Mucosa of stomach (tissue), 1 donor: ENCODE data around the gene ZBTB3.

Experiments used
- H3K27me3 ChIP-seq: one replicate; pipeline ENCODE4 v1.7.0; 2013; ENCODE audit warnings: mild to moderate bottlenecking, low read length; ENCODE audit not compliant: control insufficient read depth, insufficient read depth
- H3K36me3 ChIP-seq: one replicate; pipeline ENCODE4 v1.7.0; 2013; ENCODE audit warnings: low read length; ENCODE audit not compliant: control insufficient read depth, insufficient read depth
- H3K4me1 ChIP-seq: one replicate; pipeline ENCODE4 v1.7.0; 2013; ENCODE audit warnings: mild to moderate bottlenecking, low read length; ENCODE audit not compliant: control insufficient read depth, insufficient read depth
- H3K4me3 ChIP-seq: one replicate; pipeline ENCODE4 v1.7.0; 2013; ENCODE audit warnings: low read length
- H3K9ac ChIP-seq: one replicate; pipeline ENCODE4 v1.7.0; 2013; ENCODE audit warnings: mild to moderate bottlenecking, low read length, moderate library complexity
- H3K9me3 ChIP-seq: one replicate; pipeline ENCODE4 v1.7.0; 2013; ENCODE audit warnings: mild to moderate bottlenecking, low read length, moderate library complexity; ENCODE audit not compliant: control insufficient read depth
- donor health status: Pancreatic carcinoma.

The ZBTB3 gene

DNA sequence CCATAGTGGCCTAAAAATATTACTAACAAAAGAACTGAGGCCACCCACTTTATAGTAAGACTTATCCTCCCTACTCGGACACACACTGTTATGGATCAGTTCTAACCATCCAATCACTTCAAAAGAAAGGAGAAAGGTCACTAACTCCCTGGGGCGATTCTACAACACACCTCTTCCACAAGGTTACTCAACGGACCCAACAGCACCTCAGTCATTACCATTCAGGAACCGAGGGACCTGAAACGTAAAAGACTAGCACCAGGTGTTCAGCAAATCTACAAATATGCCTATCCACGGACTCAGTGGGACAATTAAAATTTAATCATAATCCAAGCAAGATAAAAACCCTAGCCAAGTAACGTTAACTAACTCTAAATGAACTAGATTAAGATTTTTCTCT is 28.3 kb downstream of the ZBTB3 start:
- Histone ChIP-seq H3K9ac (peak overlapping the region; percentile 73), H3K9me3 (no peaks in the 10 kb centered on the region), H3K36me3 (peaks cover 25% of the 10 kb centered on the region), H3K4me3 (peak overlapping the region; percentile 76), H3K4me1 (peaks cover 16% of the 10 kb centered on the region), H3K27me3 (no peaks in the 10 kb centered on the region)

DNA sequence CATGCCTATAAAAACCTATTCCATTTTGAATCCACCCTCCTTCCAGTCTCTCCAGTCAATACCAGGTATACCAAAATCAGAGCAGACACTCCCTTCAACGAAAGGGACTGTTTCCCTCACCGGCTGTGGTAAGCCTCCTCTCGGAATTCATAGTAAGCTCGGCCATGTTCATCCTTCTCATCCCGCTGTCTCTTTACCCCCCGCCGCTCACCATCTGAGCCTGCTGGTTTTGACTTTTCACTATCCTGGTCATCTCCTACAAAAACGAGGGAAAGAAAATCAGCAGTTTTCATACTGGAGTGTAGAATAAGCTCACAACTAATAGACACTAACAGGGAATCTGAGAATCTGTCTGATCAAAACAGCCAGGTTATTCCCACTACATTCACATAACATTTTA is 29.8 kb downstream of the ZBTB3 start:
- peaks cover 25% of the 10 kb centered on the region for H3K36me3 ChIP-seq
- no peaks in the 10 kb centered on the region for H3K27me3 ChIP-seq
- H3K9me3 ChIP-seq, result no peaks in the 10 kb centered on the region
- H3K4me3 ChIP-seq, result no peak overlapping the region
- peak overlapping the region; percentile 73 for H3K9ac ChIP-seq
- H3K4me1 ChIP-seq, result peaks cover 10% of the 10 kb centered on the region

DNA sequence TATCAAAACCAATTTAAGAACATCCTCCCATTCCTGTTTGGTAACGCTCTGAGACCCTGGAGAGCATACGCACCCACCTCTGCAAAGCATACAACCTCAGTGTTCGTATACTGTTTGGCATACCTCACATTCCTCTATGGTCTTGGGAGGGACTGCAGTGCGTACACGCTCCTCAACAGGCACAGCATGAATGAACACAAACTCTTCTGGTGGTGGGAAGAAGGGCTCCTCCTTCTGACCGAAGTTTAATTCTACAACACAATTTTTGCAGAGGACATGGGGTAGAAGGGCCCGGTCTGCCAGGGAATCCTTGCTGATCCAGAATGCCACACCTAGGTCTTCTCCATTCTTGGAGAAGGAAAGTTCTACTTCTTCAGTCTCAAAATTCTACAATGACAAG is 32.0 kb downstream of the ZBTB3 start:
- Histone ChIP-seq H3K36me3 (peaks cover 27% of the 10 kb centered on the region), H3K9ac (no peak overlapping the region), H3K4me1 (peaks cover 10% of the 10 kb centered on the region), H3K27me3 (no peaks in the 10 kb centered on the region), H3K4me3 (no peak overlapping the region), H3K9me3 (no peaks in the 10 kb centered on the region)

DNA sequence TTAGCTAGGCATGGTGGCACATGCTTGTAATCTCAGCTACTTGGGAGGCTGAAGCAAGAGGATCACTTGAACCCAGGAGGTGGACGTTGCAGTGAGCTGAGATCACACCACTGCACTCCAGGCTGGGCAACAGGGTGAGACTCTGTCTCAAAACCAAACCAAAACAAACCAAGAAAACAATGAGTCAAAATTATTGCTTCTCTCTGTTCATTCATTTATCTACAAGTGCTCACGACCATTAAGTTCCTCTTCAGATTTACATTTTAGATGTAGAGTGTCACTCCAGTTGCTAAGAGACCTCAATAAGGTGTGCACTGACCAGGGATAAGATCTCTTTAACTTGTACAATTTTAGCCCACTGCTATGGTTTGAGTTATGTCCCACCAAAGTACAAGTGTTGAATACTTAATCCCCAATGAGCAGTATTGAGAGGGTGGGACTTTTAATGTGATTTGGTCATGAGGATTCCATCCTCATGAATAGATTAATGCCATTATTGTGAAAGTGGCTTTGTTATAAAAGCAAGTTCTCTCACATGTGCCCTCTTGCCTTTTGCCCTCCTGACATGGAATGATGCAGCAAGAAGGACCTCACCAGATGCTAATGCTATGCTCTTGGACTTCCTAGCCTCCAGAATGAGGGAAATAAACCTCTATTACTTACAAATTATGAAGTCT is 34.5 kb downstream of the ZBTB3 start:
- no peak overlapping the region for H3K4me3 ChIP-seq
- H3K9ac ChIP-seq, result no peak overlapping the region
- H3K36me3 ChIP-seq, result peaks cover 35% of the 10 kb centered on the region
- H3K4me1 ChIP-seq, result peaks cover 14% of the 10 kb centered on the region
- no peaks in the 10 kb centered on the region for H3K9me3 ChIP-seq
- H3K27me3 ChIP-seq, result no peaks in the 10 kb centered on the region

DNA sequence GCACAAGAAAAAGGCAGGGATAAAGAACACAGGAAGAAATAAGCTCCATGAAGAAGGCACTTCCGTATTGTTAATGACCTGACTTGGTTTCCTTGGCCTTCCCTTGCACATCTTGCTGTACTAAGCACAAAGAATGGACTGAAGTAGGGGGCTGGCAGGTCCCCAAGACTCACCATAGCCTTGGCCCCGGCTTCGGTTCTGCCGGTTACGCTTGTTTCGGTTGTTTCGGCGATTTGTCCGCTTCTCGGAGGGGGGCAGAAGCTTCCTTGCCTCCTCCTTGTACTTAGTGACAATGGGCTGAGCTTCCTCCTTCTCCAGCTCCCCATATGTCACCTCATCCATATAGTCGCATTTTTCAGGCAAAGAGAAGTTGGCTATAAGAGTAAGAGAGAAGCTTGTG is 37.1 kb downstream of the ZBTB3 start:
- H3K27me3 ChIP-seq, result no peaks in the 10 kb centered on the region
- peaks cover 20% of the 10 kb centered on the region for H3K36me3 ChIP-seq
- H3K4me3 ChIP-seq, result no peak overlapping the region
- no peak overlapping the region for H3K9ac ChIP-seq
- H3K9me3 ChIP-seq, result no peaks in the 10 kb centered on the region
- peaks cover 27% of the 10 kb centered on the region for H3K4me1 ChIP-seq

DNA sequence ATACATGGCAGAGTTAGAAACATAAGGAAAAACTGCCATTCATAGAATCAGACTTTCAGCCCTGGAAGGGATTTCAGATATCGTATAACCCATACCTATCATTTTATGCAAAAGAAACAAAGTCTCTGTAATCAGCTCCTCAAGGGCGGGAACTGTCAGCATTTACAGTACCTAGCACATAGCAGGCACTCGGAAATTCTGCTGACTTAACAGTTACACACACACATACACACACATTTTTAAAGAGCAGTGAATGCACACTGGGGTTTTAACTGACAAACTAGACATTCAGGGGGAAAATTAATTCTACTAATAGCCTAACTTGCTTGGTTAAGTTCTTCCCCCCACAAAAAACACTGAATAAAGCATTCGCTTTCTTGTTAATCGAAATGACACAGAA is 37.8 kb downstream of the ZBTB3 start:
- H3K4me3 ChIP-seq, result no peak overlapping the region
- no peak overlapping the region for H3K9ac ChIP-seq
- H3K9me3 ChIP-seq, result no peaks in the 10 kb centered on the region
- no peaks in the 10 kb centered on the region for H3K27me3 ChIP-seq
- peaks cover 15% of the 10 kb centered on the region for H3K36me3 ChIP-seq
- peaks cover 27% of the 10 kb centered on the region for H3K4me1 ChIP-seq

DNA sequence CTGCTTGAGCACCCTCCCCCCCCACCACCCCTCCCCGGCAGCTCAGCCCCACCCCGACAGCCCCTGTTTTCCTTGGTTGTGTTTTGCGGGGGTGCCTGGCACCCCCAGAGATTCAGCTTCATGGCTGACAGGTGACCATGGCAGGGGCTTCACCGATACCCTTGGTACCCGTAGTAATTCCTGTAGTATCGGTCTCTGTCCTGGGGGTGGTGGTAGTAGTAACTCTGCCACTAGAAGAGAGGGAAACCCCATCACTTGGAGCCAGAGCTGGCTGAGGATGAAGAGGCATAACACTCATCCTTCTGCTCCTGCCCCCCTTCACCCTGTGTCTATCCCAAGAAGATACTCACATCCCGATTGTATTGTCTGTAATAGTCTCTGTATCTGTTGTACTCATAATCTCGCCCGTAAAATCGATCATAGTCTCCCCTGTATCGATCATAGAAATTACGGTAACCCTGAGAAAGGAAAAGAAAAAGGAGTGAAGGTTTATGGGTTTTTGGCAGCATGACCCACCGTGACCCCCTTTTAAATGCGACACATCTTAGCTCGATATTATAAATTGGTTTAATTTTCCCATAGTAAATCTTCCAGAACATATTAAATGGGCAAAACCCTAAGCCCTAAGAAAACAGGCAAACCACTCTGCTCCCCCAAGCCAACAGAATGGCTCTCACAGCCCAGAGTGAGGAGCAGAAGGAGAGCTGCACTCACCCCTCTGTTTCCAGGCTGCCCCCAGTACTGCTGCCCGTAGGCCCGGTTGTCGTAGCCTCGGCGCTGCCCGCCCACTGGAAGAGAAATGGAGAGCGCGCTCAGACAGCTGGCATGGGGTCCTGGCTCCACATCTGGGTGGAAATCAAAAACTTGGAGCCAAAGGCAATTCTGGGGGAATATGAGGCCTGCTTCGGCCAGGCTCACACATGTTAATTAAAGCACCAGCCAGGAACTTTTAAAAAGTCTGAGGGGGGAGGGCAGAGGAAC is 38.5 kb downstream of the ZBTB3 start:
- H3K9me3 ChIP-seq, result no peaks in the 10 kb centered on the region
- H3K4me3 ChIP-seq, result no peak overlapping the region
- no peak overlapping the region for H3K9ac ChIP-seq
- H3K27me3 ChIP-seq, result no peaks in the 10 kb centered on the region
- H3K4me1 ChIP-seq, result peaks cover 30% of the 10 kb centered on the region
- H3K36me3 ChIP-seq, result peaks cover 16% of the 10 kb centered on the region

DNA sequence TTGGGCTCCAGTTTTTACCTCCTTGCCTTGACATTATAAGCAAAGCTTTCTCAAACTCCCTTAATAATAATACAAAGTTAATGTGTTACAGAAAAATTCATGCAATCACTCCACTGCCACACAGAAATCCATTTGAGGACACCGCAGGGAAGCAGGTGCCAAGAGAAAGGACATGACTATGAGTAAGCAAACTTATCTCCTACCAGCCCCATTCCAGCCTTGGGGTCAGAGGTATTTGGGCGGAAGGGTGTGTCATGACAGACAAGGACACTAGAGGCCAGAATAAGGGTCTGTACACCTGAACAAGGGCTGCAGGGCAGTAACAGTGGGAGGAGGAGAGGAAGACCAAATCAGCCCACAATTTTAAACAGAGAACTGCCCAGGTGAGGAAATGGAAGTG is 40.6 kb downstream of the ZBTB3 start:
- peaks cover 43% of the 10 kb centered on the region for H3K4me1 ChIP-seq
- H3K36me3 ChIP-seq, result peaks cover 17% of the 10 kb centered on the region
- H3K9me3 ChIP-seq, result no peaks in the 10 kb centered on the region
- H3K9ac ChIP-seq, result peak overlapping the region; percentile 38
- H3K4me3 ChIP-seq, result no peak overlapping the region
- H3K27me3 ChIP-seq, result no peaks in the 10 kb centered on the region

DNA sequence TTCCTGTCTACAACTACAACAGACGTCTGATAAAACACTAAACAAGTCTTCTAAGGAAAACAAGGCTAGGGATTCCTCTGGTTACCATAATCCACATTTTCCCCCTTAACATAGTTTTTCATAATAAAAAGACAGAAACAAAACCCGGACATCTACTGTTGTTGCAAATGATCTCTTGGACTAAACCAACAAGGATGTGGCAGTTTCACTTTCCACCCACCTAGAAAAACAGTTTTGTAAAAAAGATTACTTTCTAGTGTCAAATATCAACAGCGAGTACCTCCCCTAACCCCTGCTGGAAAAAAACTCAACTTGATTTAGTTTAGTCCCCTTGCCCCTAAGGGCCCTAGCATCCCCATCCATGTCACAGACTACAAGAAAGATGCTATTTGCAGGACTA is 41.1 kb downstream of the ZBTB3 start:
- Histone ChIP-seq H3K27me3 (no peaks in the 10 kb centered on the region), H3K9me3 (no peaks in the 10 kb centered on the region), H3K36me3 (peaks cover 17% of the 10 kb centered on the region), H3K9ac (peak overlapping the region; percentile 38), H3K4me3 (no peak overlapping the region), H3K4me1 (peaks cover 46% of the 10 kb centered on the region)

DNA sequence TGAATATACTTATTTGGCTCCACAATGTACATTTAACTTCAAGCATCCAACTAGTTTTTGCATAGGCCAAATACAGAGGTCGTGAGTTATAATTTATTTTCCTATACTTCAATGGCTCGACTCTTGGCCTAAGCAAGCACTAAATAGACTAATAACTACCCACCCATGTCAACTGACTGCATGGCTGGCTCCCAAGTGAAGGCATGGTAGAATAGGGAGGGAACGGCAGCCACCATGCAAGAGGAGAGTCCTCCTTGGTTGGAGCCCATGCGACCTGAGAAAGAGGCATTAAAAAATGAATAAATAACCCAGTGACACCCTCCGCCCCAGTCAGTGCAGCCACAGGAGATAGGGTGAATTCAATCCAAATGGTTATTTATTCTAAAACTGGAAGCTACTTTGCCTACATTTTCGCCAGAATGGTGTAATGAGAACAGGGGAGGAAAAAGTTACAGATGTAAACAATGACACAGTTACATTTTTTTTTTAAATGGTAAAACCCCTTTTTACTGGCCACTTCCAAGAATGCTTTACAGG is 41.6 kb downstream of the ZBTB3 start:
- peak overlapping the region; percentile 38 for H3K9ac ChIP-seq
- peaks cover 46% of the 10 kb centered on the region for H3K4me1 ChIP-seq

DNA sequence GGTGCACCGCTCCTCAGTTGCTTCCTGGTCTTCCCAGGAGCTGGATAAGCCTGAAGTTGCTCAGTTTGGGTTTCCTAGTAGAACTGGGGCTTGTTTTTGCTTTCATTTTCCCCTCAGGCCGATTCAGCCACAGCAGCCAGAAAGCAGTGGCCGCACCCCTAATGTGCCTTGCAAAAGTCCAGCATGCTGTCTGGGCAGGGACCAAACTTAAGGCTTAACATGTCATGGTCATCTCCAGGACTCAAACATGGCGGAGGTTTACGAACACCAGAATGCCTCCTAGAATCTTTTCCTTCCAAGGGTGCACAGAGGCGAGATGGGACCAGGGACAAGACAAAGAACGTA is 44.0 kb downstream of the ZBTB3 start:
- H3K4me3 ChIP-seq, result peak overlapping the region; percentile 86
- peaks cover 11% of the 10 kb centered on the region for H3K36me3 ChIP-seq
- no peaks in the 10 kb centered on the region for H3K27me3 ChIP-seq
- no peaks in the 10 kb centered on the region for H3K9me3 ChIP-seq
- H3K4me1 ChIP-seq, result peaks cover 62% of the 10 kb centered on the region
- H3K9ac ChIP-seq, result peak overlapping the region; percentile 92

More for the DNA sequence above, 41.6 kb downstream of the ZBTB3 start:
- peaks cover 17% of the 10 kb centered on the region for H3K36me3 ChIP-seq
- no peak overlapping the region for H3K4me3 ChIP-seq
- H3K27me3 ChIP-seq, result no peaks in the 10 kb centered on the region
- H3K9me3 ChIP-seq, result no peaks in the 10 kb centered on the region
